Fibroblast of skin of abdomen (primary cell): ENCODE measurements around the gene OLFM3.

Experiments used
- DNase-seq: peaks from one replicate; pipeline ENCODE4 v3.0.0-alpha.2; 2013

OLFM3 gene

GRCh38 chr1:101846820-101847219, 149.9 kb downstream of the OLFM3 start:
- no peak for DNase-seq

GRCh38 chr1:101843160-101843559, 153.6 kb downstream of the OLFM3 start:
- no peak for DNase-seq

- no peak for DNase-seq
These were observed 154.9 kb downstream of the OLFM3 start for GRCh38 chr1:101841824-101842223.

- no peak for DNase-seq
These were observed 160.7 kb downstream of the OLFM3 start for GRCh38 chr1:101835988-101836387.

GRCh38 chr1:101833312-101833711, 163.4 kb downstream of the OLFM3 start:
- DNase-seq = no peak

- DNase-seq = no peak
These were observed 170.3 kb downstream of the OLFM3 start for GRCh38 chr1:101826416-101826815.

GRCh38 chr1:101820071-101820470, 176.7 kb downstream of the OLFM3 start:
- peak; percentile 18 for DNase-seq

GRCh38 chr1:101816262-101816661, 180.5 kb downstream of the OLFM3 start:
- no peak for DNase-seq

- no peak for DNase-seq
These were observed 198.3 kb downstream of the OLFM3 start for GRCh38 chr1:101798417-101798816.

GRCh38 chr1:101797722-101798121, 199.0 kb downstream of the OLFM3 start:
- no peak for DNase-seq

GRCh38 chr1:101781201-101781831, 215.4 kb downstream of the OLFM3 start:
- peak; percentile 23 for DNase-seq

GRCh38 chr1:101769520-101769919, 227.2 kb downstream of the OLFM3 start:
- DNase-seq = no peak

GRCh38 chr1:101757985-101758384, 238.7 kb downstream of the OLFM3 start:
- no peak for DNase-seq

- DNase-seq = no peak
These were observed 240.3 kb downstream of the OLFM3 start for GRCh38 chr1:101756411-101756810.
